HFFc6 (cell line): ENCODE measurements around the gene CCP110. TPM values are rescaled to one million over a fixed set of nuclear protein-coding genes. Genes with fewer than 3 reads are reported as not detected.

Experiments
- DNase-seq: peaks from one replicate; pipeline ENCODE4 v3.0.0-alpha.2; 2018
- H3K27ac Mint-ChIP-seq: 2 replicates; pipeline ENCODE4 v1.8.0; 2020; ENCODE audit warnings: mild to moderate bottlenecking, mixed read lengths
- H3K27me3 Mint-ChIP-seq: 2 replicates; pipeline ENCODE4 v1.8.0; 2021; ENCODE audit warnings: mild to moderate bottlenecking, moderate library complexity, mixed read lengths; ENCODE audit not compliant: insufficient read depth
- H3K36me3 Mint-ChIP-seq: 2 replicates; pipeline ENCODE4 v1.8.0; 2021; ENCODE audit warnings: low read depth, mixed read lengths
- H3K4me1 Mint-ChIP-seq: 2 replicates; pipeline ENCODE4 v1.8.0; 2020; ENCODE audit warnings: low read depth, mixed read lengths
- H3K4me3 Mint-ChIP-seq: 2 replicates; pipeline ENCODE4 v1.8.0; 2020; ENCODE audit warnings: mild to moderate bottlenecking, moderate library complexity, mixed read lengths
- H3K9me3 Mint-ChIP-seq: 2 replicates; pipeline ENCODE4 v1.8.0; 2020; ENCODE audit warnings: mild to moderate bottlenecking, mixed read lengths
- CTCF ChIP-seq: fragments of 200-600 bp; sonication (generic); IDR thresholded peaks from 2 replicates; pipeline ENCODE4 v1.5.0; 2021; ENCODE audit warnings: antibody characterized with exemption, mild to moderate bottlenecking
- total RNA-seq, 6 experiments: library from RNA; stranded (reverse); fragmentation: NEBNext Ultra II Directional; extraction: Animal tissue kit (Norgen Biotek cat#: 25700); gene quantifications; 2 replicates in 1 of 6; 3 replicates in 5 of 6; pipeline ENCODE4 v1.2.3, GENCODE V29; 2021

Gene CCP110
- total RNA-seq, 6 experiments from 2014 or later, result 12.7 to 18.2 (median 16.5) TPM

- Mint-ChIP-seq H3K36me3 (peaks cover 23% of the 10 kb centered on the region), H3K4me1 (peaks cover 17% of the 10 kb centered on the region), H3K27me3 (no peaks in the 10 kb centered on the region), H3K9me3 (no peaks in the 10 kb centered on the region), H3K27ac (no peak overlapping the region), H3K4me3 (no peak overlapping the region)
- no peak for DNase-seq
- no peak for TF ChIP-seq CTCF
Observed at GRCh38 chr16:19512297-19512696, 11.4 kb upstream of the CCP110 start.

GRCh38 chr16:19513377-19514053 is 10.2 kb upstream of the CCP110 start:
- no peaks in the 10 kb centered on the region for H3K27me3 Mint-ChIP-seq
- no peak for DNase-seq
- H3K36me3 Mint-ChIP-seq, result peaks cover 24% of the 10 kb centered on the region
- peaks cover 25% of the 10 kb centered on the region for H3K4me1 Mint-ChIP-seq
- peak overlapping the region; percentile 16; the same call in 1 of the 2 replicates for H3K27ac Mint-ChIP-seq
- TF ChIP-seq CTCF, result no peak
- no peak overlapping the region for H3K4me3 Mint-ChIP-seq
- no peaks in the 10 kb centered on the region for H3K9me3 Mint-ChIP-seq

- no peak for DNase-seq
- H3K36me3 Mint-ChIP-seq, result peaks cover 24% of the 10 kb centered on the region
- no peaks in the 10 kb centered on the region for H3K9me3 Mint-ChIP-seq
- H3K27me3 Mint-ChIP-seq, result no peaks in the 10 kb centered on the region
- peaks cover 42% of the 10 kb centered on the region for H3K4me1 Mint-ChIP-seq
- no peak for TF ChIP-seq CTCF
- no peak overlapping the region for H3K27ac Mint-ChIP-seq
- H3K4me3 Mint-ChIP-seq, result no peak overlapping the region
Observed at GRCh38 chr16:19515757-19516156, 8.0 kb upstream of the CCP110 start.

GRCh38 chr16:19517424-19518089 is 6.2 kb upstream of the CCP110 start:
- peaks cover 56% of the 10 kb centered on the region for H3K4me1 Mint-ChIP-seq
- H3K4me3 Mint-ChIP-seq, result no peak overlapping the region
- H3K9me3 Mint-ChIP-seq, result no peaks in the 10 kb centered on the region
- peaks cover 21% of the 10 kb centered on the region for H3K36me3 Mint-ChIP-seq
- TF ChIP-seq CTCF, result no peak
- no peaks in the 10 kb centered on the region for H3K27me3 Mint-ChIP-seq
- DNase-seq, result peak; percentile 58
- H3K27ac Mint-ChIP-seq, result peak overlapping the region; percentile 58

GRCh38 chr16:19518388-19518787 is 5.4 kb upstream of the CCP110 start:
- Mint-ChIP-seq H3K4me1 (peaks cover 58% of the 10 kb centered on the region), H3K4me3 (no peak overlapping the region), H3K27me3 (no peaks in the 10 kb centered on the region), H3K9me3 (no peaks in the 10 kb centered on the region), H3K27ac (no peak overlapping the region), H3K36me3 (peaks cover 13% of the 10 kb centered on the region)
- no peak for TF ChIP-seq CTCF
- no peak for DNase-seq
